Thyroid gland (tissue), 4 donors: ENCODE results near the gene FHOD3.

Experiments
- CTCF ChIP-seq, 6 experiments: fragments of 200-600 bp in 3 of 6; fragments of 450-650 bp in 3 of 6; sonication (generic) in 3 of 6; IDR thresholded peaks; one replicate each; pipeline ENCODE4 v1.5.1; 2016 to 2019; ENCODE audit warnings: antibody characterized with exemption in 6 of 6, mild to moderate bottlenecking in 2 of 6, inconsistent platforms in 1 of 6, moderate library complexity in 1 of 6
- POLR2A ChIP-seq, 2 donors: fragments of 450-650 bp; IDR thresholded peaks; one replicate each; pipeline ENCODE4 v1.6.1; 2017; ENCODE audit warnings: antibody characterized with exemption in 2 of 2, mild to moderate bottlenecking in 2 of 2, moderate library complexity in 1 of 2

DNA sequence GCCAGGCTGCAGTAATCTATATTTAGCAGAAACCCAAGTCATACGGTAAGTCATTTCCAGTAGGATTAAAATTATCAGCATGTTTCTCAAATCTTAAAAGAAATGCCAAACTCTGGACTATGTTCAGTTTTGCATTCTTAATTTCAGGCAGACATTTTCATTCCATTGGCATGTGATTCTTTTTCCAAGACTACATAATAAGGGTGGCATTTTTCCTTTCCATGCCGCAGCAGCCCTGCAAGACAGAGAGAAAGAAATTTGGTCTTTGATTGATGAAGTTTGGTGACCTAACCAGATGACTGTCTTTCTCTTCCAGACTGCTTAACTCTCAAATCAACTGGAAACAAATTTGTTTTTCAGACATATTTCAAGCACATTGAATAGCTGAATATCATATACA is 118.1 kb downstream of the FHOD3 start:
- TF ChIP-seq CTCF (IDR thresholded peaks at IDR 0.05) = no peak
- no peak for TF ChIP-seq POLR2A (IDR thresholded peaks at IDR 0.05)
